GM23338 (cell line): ENCODE results near the gene CCNK. TPM values are rescaled to one million over a fixed set of nuclear protein-coding genes. Genes with fewer than 3 reads are reported as not detected.
A peak's percentile ranks its signal among the peaks of the same experiment; 100 is the strongest.

Experiments used
- ATAC-seq: fragments of 200-7000 bp; cut with Tn5 transposase; 3 replicates; pipeline ENCODE4 v1.9.1; 2020
- DNase-seq: peaks from one replicate; pipeline ENCODE4 v3.0.0-alpha.2; 2015; ENCODE audit warnings: low spot score
- H2AFZ ChIP-seq: fragments of 200-600 bp; sonication (generic); 2 replicates; pipeline ENCODE4 v1.8.0; 2016; ENCODE audit warnings: antibody characterized with exemption, mild to moderate bottlenecking, moderate library complexity
- H3F3A ChIP-seq: fragments of 200-600 bp; sonication (generic); replicated peaks from 2 replicates; pipeline ENCODE4 v1.8.0; 2017; ENCODE audit warnings: antibody characterized with exemption, mixed run types, low read depth
- H3K27ac ChIP-seq: fragments of 200-600 bp; sonication (generic); 2 replicates; pipeline ENCODE4 v1.6.1; 2016; ENCODE audit warnings: low read depth
- H3K27me3 ChIP-seq: fragments of 200-600 bp; sonication (generic); 2 replicates; pipeline ENCODE4 v1.8.0; 2016; ENCODE audit warnings: mild to moderate bottlenecking, mixed run types, moderate library complexity; ENCODE audit not compliant: insufficient read depth
- H3K36me3 ChIP-seq: fragments of 200-600 bp; sonication (generic); 2 replicates; pipeline ENCODE4 v1.8.0; 2016; ENCODE audit warnings: mild to moderate bottlenecking; ENCODE audit not compliant: insufficient read depth
- H3K4me1 ChIP-seq: fragments of 200-600 bp; sonication (generic); 2 replicates; pipeline ENCODE4 v1.8.0; 2016; ENCODE audit warnings: mild to moderate bottlenecking, moderate library complexity; ENCODE audit not compliant: insufficient read depth
- H3K4me2 ChIP-seq: fragments of 200-600 bp; sonication (generic); 2 replicates; pipeline ENCODE4 v1.7.1; 2017; ENCODE audit warnings: mixed run types
- H3K4me3 ChIP-seq: fragments of 200-600 bp; sonication (generic); 2 replicates; pipeline ENCODE4 v1.6.1; 2016; ENCODE audit warnings: mixed run types
- H3K79me2 ChIP-seq: fragments of 200-600 bp; sonication (generic); replicated peaks from 2 replicates; pipeline ENCODE4 v1.8.0; 2017; ENCODE audit warnings: mild to moderate bottlenecking; ENCODE audit not compliant: insufficient read depth
- H3K9me2 ChIP-seq: fragments of 200-600 bp; sonication (generic); 2 replicates; pipeline ENCODE4 v1.8.0; 2017; ENCODE audit not compliant: insufficient read depth
- H4K20me1 ChIP-seq: fragments of 200-600 bp; sonication (generic); replicated peaks from 2 replicates; pipeline ENCODE4 v1.8.0; 2017; ENCODE audit warnings: mild to moderate bottlenecking; ENCODE audit not compliant: insufficient read depth
- H3K27ac Mint-ChIP-seq: 2 replicates; pipeline ENCODE4 v1.8.0; 2020; ENCODE audit warnings: inconsistent platforms, mild to moderate bottlenecking, moderate library complexity, mixed read lengths
- H3K27me3 Mint-ChIP-seq: 3 replicates; pipeline ENCODE4 v1.8.0; 2022; ENCODE audit warnings: low read depth, mild to moderate bottlenecking, moderate library complexity, mixed read lengths, inconsistent platforms; ENCODE audit not compliant: insufficient read depth, poor library complexity
- H3K36me3 Mint-ChIP-seq: 3 replicates; pipeline ENCODE4 v1.8.0; 2021; ENCODE audit warnings: low read depth, mild to moderate bottlenecking, inconsistent platforms, moderate library complexity, mixed read lengths
- H3K4me1 Mint-ChIP-seq: 3 replicates; pipeline ENCODE4 v1.8.0; 2020; ENCODE audit warnings: mild to moderate bottlenecking, inconsistent platforms, mixed read lengths
- H3K4me3 Mint-ChIP-seq: 3 replicates; pipeline ENCODE4 v1.8.0; 2021; ENCODE audit warnings: moderate library complexity, mild to moderate bottlenecking, inconsistent platforms, mixed read lengths
- H3K9me3 Mint-ChIP-seq: 3 replicates; pipeline ENCODE4 v1.8.0; 2020; ENCODE audit warnings: moderate library complexity, mild to moderate bottlenecking, inconsistent platforms, mixed read lengths
- NANOG ChIP-seq: IDR thresholded peaks from 2 replicates; pipeline ENCODE4 v1.6.1; 2016; ENCODE audit warnings: antibody characterized with exemption, borderline replicate concordance
- POLR2AphosphoS5 ChIP-seq: IDR thresholded peaks from 2 replicates; pipeline ENCODE4 v1.6.1; 2016; ENCODE audit warnings: antibody characterized with exemption, low read depth
- STAT1 ChIP-seq: IDR thresholded peaks from one replicate; pipeline ENCODE4 v1.6.1; 2016; ENCODE audit warnings: antibody characterized with exemption; ENCODE audit not compliant: unreplicated experiment
- polyA plus RNA-seq: library from polyadenylated mRNA; unstranded; fragments of >200 nt; fragmentation: Nextera tagmentation; extraction: Ambion mirVana; gene quantifications from 2 replicates; pipeline ENCODE4 v1.2.1, GENCODE V29; 2016
- total RNA-seq: library from RNA; depleted of rRNA; stranded (reverse); fragments of >200 nt; shearing (Covaris generic); gene quantifications from 2 replicates; pipeline ENCODE4 v1.2.3, GENCODE V29; 2014
- TF ChIP-seq, protein P1 (sequence below): fragments of 250-450 bp; sonication (Bioruptor Pico); IDR thresholded peaks from 2 replicates; pipeline ENCODE4 v1.5.0; 2020; ENCODE audit warnings: mild to moderate bottlenecking, moderate library complexity
- TF ChIP-seq, protein P2 (sequence below): IDR thresholded peaks from 2 replicates; pipeline ENCODE4 v1.6.1; 2016; ENCODE audit warnings: antibody characterized with exemption
- TF ChIP-seq, protein P3 (sequence below), 2 experiments: fragments of 200-600 bp in 1 of 2; sonication (generic) in 1 of 2; conservative IDR thresholded peaks; 2 replicates each; pipeline versions ENCODE4 v1.5.1 to v1.6.1; 2016 to 2017; ENCODE audit warnings: antibody characterized with exemption in 2 of 2, low read depth in 2 of 2, mild to moderate bottlenecking in 2 of 2, moderate library complexity in 1 of 2

Gene CCNK
- total and polyA plus RNA-seq, 2 experiments from 2014 or later = 54.0 to 60.6 TPM

DNA sequence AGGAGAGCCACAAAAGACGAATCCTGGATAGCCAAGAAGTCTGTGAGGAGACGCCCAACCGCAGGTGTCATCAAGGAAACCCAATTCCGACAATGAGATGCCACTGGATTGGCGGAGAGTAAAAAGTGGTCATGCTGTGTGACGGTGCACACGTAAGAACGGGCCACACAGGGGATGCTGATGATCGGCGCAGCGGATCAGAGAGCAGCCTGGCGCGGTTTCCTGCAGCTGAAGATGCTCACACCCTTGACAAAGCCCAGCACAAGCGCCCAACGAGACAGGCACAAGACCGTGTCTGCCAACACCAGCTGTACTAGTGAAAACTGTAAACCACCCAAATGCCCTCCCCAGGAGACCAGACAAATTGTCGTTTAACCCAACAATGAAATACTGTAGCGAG, 67.0 kb downstream of the CCNK start (continued):
- TF ChIP-seq, protein P1, sequence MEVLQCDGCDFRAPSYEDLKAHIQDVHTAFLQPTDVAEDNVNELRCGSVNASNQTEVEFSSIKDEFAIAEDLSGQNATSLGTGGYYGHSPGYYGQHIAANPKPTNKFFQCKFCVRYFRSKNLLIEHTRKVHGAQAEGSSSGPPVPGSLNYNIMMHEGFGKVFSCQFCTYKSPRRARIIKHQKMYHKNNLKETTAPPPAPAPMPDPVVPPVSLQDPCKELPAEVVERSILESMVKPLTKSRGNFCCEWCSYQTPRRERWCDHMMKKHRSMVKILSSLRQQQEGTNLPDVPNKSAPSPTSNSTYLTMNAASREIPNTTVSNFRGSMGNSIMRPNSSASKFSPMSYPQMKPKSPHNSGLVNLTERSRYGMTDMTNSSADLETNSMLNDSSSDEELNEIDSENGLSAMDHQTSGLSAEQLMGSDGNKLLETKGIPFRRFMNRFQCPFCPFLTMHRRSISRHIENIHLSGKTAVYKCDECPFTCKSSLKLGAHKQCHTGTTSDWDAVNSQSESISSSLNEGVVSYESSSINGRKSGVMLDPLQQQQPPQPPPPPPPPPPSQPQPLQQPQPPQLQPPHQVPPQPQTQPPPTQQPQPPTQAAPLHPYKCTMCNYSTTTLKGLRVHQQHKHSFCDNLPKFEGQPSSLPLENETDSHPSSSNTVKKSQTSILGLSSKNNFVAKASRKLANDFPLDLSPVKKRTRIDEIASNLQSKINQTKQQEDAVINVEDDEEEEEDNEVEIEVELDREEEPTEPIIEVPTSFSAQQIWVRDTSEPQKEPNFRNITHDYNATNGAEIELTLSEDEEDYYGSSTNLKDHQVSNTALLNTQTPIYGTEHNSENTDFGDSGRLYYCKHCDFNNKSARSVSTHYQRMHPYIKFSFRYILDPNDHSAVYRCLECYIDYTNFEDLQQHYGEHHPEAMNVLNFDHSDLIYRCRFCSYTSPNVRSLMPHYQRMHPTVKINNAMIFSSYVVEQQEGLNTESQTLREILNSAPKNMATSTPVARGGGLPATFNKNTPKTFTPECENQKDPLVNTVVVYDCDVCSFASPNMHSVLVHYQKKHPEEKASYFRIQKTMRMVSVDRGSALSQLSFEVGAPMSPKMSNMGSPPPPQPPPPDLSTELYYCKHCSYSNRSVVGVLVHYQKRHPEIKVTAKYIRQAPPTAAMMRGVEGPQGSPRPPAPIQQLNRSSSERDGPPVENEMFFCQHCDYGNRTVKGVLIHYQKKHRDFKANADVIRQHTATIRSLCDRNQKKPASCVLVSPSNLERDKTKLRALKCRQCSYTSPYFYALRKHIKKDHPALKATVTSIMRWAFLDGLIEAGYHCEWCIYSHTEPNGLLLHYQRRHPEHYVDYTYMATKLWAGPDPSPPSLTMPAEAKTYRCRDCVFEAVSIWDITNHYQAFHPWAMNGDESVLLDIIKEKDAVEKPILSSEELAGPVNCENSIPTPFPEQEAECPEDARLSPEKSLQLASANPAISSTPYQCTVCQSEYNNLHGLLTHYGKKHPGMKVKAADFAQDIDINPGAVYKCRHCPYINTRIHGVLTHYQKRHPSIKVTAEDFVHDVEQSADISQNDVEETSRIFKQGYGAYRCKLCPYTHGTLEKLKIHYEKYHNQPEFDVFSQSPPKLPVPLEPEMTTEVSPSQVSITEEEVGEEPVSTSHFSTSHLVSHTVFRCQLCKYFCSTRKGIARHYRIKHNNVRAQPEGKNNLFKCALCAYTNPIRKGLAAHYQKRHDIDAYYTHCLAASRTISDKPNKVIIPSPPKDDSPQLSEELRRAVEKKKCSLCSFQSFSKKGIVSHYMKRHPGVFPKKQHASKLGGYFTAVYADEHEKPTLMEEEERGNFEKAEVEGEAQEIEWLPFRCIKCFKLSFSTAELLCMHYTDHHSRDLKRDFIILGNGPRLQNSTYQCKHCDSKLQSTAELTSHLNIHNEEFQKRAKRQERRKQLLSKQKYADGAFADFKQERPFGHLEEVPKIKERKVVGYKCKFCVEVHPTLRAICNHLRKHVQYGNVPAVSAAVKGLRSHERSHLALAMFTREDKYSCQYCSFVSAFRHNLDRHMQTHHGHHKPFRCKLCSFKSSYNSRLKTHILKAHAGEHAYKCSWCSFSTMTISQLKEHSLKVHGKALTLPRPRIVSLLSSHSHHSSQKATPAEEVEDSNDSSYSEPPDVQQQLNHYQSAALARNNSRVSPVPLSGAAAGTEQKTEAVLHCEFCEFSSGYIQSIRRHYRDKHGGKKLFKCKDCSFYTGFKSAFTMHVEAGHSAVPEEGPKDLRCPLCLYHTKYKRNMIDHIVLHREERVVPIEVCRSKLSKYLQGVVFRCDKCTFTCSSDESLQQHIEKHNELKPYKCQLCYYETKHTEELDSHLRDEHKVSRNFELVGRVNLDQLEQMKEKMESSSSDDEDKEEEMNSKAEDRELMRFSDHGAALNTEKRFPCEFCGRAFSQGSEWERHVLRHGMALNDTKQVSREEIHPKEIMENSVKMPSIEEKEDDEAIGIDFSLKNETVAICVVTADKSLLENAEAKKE (CRISPR knock-in tag) = no peak
- no peak for TF ChIP-seq NANOG
- no peak for TF ChIP-seq POLR2AphosphoS5

DNA sequence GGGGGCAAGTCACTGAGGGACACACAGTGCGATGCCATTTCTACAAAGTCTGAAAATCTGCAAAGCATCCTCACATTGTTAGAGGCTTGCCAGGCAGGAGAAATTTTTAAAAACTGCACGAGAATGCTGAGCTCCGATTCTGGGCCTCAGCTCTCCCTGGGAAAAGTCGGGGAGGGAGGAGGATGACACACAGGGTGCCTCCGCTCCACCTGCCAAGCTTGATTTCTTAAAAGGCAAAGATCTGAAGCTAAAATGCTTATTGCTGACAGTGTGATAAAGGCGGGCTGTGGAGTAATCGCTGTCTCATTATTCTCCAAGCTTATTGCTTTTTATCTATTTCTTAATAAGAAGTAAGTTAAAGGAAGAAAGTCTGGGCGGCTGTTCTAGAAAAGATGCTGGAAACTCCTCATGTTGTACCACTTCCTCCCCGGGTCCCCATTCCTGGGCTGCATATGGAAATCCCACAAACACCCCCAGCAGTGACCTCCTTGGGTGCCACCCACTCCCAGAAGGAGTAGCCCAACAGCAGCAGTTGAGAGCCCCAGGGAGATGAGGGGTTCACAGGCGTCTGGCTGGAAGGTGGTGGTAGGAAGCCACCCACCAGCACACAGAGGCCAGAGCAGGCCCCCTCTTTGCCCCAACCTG, 67.8 kb downstream of the CCNK start:
- Histone ChIP-seq H3K27ac (0 out of 2 replicates have a peak overlapping the region, but pooled peaks have one; percentile 32), H3F3A (no peaks in the 10 kb centered on the region), H3K79me2 (peaks cover 52% of the 10 kb centered on the region), H3K4me1 (peaks cover 29% of the 10 kb centered on the region), H4K20me1 (peaks cover 27% of the 10 kb centered on the region), H2AFZ (no peak overlapping the region), H3K4me2 (no peak overlapping the region), H3K4me3 (no peak overlapping the region), H3K9me2 (no peaks in the 10 kb centered on the region), H3K27me3 (no peaks in the 10 kb centered on the region), H3K36me3 (no peaks in the 10 kb centered on the region)
- peaks cover 63% of the 10 kb centered on the region for H3K4me1 Mint-ChIP-seq
- no peaks in the 10 kb centered on the region for H3K36me3 Mint-ChIP-seq
- DNase-seq (no peak), ATAC-seq (no peak)
- H3K4me3 Mint-ChIP-seq = no peak overlapping the region
- no peaks in the 10 kb centered on the region for H3K9me3 Mint-ChIP-seq
- peaks cover 16% of the 10 kb centered on the region for H3K27me3 Mint-ChIP-seq
- peak overlapping the region; percentile 85; the same call in 1 of the 2 replicates for H3K27ac Mint-ChIP-seq
- TF ChIP-seq, protein P2, sequence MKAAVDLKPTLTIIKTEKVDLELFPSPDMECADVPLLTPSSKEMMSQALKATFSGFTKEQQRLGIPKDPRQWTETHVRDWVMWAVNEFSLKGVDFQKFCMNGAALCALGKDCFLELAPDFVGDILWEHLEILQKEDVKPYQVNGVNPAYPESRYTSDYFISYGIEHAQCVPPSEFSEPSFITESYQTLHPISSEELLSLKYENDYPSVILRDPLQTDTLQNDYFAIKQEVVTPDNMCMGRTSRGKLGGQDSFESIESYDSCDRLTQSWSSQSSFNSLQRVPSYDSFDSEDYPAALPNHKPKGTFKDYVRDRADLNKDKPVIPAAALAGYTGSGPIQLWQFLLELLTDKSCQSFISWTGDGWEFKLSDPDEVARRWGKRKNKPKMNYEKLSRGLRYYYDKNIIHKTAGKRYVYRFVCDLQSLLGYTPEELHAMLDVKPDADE = no peak
- TF ChIP-seq, protein P3, sequence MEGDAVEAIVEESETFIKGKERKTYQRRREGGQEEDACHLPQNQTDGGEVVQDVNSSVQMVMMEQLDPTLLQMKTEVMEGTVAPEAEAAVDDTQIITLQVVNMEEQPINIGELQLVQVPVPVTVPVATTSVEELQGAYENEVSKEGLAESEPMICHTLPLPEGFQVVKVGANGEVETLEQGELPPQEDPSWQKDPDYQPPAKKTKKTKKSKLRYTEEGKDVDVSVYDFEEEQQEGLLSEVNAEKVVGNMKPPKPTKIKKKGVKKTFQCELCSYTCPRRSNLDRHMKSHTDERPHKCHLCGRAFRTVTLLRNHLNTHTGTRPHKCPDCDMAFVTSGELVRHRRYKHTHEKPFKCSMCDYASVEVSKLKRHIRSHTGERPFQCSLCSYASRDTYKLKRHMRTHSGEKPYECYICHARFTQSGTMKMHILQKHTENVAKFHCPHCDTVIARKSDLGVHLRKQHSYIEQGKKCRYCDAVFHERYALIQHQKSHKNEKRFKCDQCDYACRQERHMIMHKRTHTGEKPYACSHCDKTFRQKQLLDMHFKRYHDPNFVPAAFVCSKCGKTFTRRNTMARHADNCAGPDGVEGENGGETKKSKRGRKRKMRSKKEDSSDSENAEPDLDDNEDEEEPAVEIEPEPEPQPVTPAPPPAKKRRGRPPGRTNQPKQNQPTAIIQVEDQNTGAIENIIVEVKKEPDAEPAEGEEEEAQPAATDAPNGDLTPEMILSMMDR (conservative IDR thresholded peaks at IDR 0.05; ENCODE audit: low read depth in 2 of 2) = no peak
- TF ChIP-seq, protein P1 (CRISPR knock-in tag) = no peak
- TF ChIP-seq STAT1 = no peak
